NCI-H2196 treated with DMSO at 0.1 percent for 48 hours (cell line): ENCODE results near the gene SLC24A3.

Source experiments
- DNase-seq: peaks from one replicate; lab custom pipeline; 2025; ENCODE audit not compliant: unreplicated experiment; lab: John Stamatoyannopoulos, UW

The SLC24A3 gene

DNA sequence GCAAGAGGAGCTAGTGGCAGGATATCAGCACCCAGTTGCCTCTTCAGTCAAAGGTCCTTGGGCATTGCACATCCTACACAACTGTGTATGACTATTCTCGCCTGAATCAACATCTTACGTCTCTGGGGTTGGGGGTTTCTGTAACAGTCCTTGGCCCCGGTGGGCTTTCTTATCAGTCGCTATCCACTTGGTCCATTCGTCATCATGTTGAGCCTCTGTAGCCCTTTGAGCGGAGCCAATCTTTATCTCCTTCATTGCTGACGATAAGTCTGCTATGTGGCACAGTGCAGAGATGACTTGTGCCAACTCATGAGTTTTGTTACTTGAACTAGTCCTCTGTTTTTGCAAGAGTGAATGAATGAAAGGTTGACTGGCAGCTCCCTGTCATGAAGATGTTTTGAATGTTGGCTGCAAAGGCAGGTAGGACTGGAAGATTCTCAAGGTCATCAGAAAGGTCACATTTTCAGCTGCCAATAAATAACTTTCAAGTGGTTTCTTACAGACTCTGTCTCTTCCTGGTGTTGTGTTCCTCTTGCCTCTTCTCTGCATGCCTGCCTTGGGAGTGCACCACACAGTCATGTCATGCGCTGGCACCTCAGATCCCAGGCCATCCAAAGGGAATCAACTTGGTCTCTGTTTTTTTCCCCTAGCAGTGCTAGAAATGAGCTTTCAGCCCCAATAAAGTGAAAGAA lies 238.9 kb downstream of the SLC24A3 start:
- DNase-seq, result no peak

DNA sequence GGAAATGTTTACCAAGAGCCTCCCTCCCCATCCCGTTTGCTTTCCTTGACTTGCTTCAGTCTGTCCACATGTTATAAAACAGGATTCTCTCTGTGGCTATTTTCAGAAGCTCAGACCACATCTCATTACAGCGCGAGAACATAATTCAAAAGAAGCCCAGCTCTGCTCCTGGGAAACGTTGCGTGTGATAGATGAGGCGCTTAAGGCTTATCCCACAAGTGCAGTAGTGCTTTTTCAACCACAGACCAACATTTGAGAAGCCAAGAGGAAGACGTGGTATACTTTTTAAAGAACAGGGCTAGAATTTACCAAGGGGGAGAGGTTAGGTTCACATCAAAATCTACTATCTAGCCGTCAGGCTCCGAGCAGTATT lies 239.5 kb downstream of the SLC24A3 start:
- no peak for DNase-seq

DNA sequence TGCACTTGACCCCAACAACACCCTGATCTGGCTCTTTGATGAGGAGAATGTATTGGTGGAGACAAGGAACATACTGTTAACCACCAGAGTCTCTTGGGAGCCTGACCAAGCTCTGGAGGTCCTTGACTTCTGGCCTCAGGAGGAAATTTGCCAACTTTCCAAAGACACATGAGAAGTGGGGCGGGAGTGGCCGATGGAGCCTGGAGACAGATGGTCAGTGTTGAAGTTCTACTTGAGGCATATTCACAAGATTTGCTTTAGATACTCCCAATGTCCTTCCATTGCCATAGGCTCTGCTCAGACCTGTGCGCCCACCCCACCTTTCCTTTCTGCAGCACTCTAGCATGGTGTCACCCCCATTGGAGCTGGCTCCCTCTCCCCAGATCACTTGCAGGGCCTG lies 241.0 kb downstream of the SLC24A3 start:
- DNase-seq, result no peak

DNA sequence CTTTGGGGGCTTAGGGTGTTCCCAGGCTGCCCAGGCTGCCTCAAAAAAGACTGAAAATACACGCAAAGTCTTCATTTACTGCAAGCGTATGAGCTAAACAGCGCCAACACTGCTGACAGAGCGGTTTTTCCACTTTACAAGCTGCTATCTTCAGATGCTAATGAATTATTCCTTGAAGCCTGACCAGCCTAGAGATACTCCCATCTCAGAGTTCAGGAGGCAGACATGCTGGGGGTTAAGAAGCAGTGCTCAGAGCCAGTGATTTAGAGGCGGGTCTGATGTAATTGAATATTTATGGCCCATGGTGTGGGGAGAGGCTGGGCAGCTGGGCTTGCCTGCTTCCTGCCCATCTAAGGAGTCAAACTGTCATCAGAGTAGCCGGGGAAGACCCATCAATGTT lies 241.4 kb downstream of the SLC24A3 start:
- DNase-seq, result no peak

- no peak for DNase-seq
Observed at GRCh38 chr20:19456595-19457395, 244.4 kb downstream of the SLC24A3 start.

- no peak for DNase-seq
Observed at GRCh38 chr20:19457611-19458010, 245.2 kb downstream of the SLC24A3 start.

- DNase-seq, result no peak
Observed at GRCh38 chr20:19460386-19460785, 247.9 kb downstream of the SLC24A3 start.

- no peak for DNase-seq
Observed at GRCh38 chr20:19462491-19462890, 250.0 kb downstream of the SLC24A3 start.

GRCh38 chr20:19463597-19463996 lies 251.2 kb downstream of the SLC24A3 start:
- no peak for DNase-seq

DNA sequence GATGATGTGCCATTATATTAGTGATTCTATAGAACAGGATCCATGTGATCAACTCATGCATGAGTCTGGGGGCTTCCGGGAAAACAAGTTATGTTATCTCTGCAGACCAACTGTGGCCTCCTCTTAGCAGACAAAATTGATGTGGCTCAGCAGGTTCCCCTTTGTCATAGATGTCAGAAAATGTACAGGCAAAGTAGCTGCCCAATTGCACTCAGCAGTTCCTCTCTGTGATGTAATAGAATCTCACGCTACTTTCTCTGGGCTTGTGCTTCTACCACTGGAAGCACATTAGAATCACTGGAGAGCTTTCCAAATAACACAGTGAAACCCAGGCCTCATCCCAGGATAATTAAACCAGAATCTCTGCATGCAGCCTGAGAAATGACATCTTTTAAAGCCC lies 253.1 kb downstream of the SLC24A3 start:
- no peak for DNase-seq

DNA sequence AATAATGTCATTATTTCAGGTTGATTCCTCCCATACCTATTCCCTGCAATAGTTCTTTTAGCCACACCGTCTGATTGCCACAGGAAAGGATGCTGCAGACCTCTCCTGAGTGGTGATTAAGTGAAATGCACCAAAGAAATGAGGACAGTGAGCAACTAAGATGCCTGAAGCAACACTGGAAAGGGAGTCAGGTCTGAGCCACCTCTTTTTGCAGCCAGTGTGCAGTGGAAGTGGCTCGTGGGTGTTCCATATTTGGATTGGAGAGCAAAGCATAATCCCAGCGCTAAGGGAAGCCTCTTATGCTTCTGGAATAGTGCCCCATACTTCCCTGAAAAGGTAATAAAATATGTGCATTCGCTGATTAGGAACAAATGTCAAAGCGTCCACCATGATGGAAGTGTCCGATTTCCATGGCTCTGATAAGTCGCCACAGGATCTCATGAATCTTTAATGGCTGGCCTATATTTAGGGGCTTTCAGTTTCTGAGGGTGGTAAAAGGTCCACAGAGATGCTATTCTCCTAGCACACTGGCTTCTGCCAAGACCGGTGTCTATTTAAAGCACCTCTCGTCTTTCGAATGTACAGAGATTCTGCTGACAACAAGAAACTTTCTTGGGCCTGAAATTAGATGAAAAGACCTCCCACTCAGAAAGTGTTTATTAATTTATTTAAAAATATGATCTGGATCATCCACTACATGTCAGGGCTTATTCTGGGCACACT lies 253.9 kb downstream of the SLC24A3 start:
- no peak for DNase-seq

GRCh38 chr20:19473216-19473921 lies 260.9 kb downstream of the SLC24A3 start:
- DNase-seq, result no peak

- no peak for DNase-seq
Observed at GRCh38 chr20:19473922-19474286, 261.5 kb downstream of the SLC24A3 start.

- no peak for DNase-seq
Observed at GRCh38 chr20:19478320-19478895, 266.0 kb downstream of the SLC24A3 start.

- DNase-seq, result no peak
Observed at GRCh38 chr20:19482726-19483125, 270.3 kb downstream of the SLC24A3 start.

DNA sequence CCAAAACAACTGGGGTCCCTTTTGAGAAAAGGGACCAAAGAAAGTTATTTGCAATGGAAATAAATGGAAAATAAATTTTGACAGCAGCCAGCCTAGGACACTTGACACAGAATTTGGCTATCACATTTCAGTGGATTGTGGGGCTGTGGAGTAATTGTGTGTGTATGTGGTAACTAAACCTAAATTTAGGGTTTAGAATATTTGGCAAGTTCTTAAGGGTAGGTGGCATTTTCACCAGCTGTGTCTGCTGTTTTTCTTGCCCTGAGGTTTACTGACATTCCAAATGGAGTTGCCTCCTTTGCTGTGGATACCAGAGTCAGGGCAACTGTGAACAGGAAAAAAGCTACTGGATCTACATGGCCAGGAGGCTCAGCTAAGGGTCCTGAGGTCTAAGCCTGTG lies 270.9 kb downstream of the SLC24A3 start:
- DNase-seq, result no peak

DNA sequence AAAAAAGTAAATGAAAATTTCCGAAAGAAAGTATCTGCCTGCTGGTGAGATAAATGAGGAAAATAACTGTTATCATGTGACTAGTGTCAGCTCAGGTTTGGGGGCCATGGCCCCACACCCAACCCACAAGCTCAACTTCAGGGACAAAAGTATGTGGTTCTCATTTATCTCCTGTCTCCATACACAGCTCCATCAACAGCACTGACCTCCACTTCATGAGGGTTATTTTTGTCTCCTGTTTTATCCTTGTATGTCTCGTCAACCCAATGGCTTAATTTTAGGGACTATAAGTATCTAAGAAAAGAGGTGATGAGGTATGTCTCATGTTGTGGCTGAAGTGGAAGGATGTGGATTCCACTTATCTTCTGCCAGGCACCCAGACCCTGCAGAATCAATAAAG lies 274.0 kb downstream of the SLC24A3 start:
- DNase-seq, result no peak

GRCh38 chr20:19487420-19487819 lies 275.0 kb downstream of the SLC24A3 start:
- DNase-seq, result no peak

GRCh38 chr20:19491241-19491640 lies 278.8 kb downstream of the SLC24A3 start:
- no peak for DNase-seq

DNA sequence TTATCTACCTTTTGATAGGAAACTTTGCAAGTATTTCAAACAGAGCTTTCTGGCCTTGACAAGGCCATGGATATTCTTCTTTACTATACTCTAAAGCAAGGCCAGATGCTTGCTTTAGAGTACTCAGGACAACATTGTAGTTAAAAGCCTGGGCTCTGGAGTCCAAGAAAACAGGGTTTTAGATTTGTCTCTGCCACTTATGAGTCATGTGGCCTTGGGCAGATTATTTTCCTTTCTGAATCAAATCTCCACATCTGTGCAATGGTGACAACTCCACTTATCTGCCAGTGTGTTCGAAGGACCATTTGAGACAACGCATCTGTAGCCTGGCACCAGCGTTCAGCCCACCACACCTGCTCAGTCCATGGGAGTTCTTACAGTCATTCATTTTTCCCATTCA lies 279.7 kb downstream of the SLC24A3 start:
- no peak for DNase-seq

GRCh38 chr20:19492687-19493336 lies 280.4 kb downstream of the SLC24A3 start:
- no peak for DNase-seq
